Amniotic stem cell (primary cell): ENCODE measurements around the gene BRCA1.
"Not testable (repeated sequence)": the region's sequence is repeated elsewhere in the genome, so short reads cannot be mapped to it uniquely, and the experiment has no call there.

Experiments
- DNase-seq: peaks from one replicate; lab custom pipeline; 2025; lab: John Stamatoyannopoulos, UW

The BRCA1 gene

DNA sequence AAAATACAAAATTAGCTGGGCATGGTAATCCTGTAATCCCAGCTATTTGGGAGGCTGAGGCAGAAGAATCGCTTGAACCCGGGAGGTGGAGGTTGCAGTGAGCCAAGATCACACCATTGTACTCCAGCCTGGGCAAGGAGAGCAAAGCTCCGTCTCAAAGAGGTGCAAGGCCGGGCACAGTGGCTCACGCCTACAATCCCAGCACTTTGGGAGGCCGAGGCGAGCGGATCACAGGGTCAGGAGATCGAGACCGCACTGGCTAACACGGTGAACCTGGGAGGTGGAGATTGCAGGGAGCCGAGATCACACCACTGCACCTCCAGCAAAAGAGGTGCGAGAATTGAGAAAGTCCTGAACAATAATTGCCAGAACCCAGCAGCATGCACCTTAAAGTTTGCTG is 124.3 kb downstream of the BRCA1 start:
- DNase-seq: not testable (repeated sequence)

- no peak for DNase-seq
Observed at GRCh38 chr17:42999003-42999525, 126.1 kb downstream of the BRCA1 start.

DNA sequence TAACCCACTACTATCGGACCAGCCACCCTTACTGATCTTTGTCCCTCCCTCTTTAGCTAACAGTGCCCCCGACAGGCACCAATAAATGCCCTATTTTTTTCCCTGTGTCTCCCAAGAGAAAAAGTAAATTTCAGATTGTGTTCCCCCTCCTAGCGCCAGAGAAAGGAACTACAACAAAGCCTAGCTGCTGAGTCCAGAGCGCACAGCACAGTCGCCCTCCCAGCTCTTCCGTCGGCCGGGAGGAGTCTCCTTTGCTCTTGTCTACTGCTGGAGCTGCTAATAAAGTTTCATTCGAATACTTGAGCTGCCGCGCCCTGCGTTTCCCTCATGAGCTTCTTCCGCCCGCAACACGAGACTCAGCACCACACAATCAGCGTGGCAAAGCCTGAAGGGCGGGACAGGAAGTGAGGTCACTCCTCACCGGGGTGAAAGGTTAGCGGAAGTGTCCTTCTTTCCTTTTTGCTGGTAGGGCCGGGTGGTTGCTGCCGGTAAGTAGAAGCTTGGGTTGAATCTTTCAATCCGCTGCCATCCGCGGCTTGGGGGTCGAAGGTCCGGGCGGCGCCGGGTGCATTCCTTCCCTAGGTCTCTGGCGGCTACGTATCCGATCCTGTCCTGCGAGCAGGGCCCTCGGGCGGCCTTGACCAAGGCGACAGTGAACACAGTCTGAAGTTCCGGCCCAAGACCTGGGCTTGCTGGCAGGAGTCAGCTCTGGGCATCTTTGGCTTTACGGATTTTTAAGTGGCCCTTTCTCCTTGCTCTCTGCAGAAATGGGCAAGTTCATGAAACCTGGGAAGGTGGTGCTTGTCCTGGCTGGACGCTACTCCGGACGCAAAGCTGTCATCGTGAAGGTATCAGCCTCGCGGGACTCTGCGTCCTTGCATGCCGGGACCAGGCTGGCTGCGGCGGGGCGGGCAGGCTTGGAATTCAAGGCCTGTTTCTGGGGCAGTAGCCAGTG is 126.9 kb downstream of the BRCA1 start, which contains the start of gene RPL27:
Gene RPL27 (plus strand): TSS at position 436 of the 955 bp plus-strand sequence. CDS start 332 bp downstream, at position 768.
- DNase-seq: peak; percentile 99

GRCh38 chr17:42997390-42997983 is 127.7 kb downstream of the BRCA1 start:
- DNase-seq: no peak
